ENCODE results near the gene CCDC182. TPM values are rescaled to one million over a fixed set of nuclear protein-coding genes. Genes with fewer than 3 reads are reported as not detected.

The CCDC182 gene
- not detected in 2 replicates for total RNA-seq

DNA sequence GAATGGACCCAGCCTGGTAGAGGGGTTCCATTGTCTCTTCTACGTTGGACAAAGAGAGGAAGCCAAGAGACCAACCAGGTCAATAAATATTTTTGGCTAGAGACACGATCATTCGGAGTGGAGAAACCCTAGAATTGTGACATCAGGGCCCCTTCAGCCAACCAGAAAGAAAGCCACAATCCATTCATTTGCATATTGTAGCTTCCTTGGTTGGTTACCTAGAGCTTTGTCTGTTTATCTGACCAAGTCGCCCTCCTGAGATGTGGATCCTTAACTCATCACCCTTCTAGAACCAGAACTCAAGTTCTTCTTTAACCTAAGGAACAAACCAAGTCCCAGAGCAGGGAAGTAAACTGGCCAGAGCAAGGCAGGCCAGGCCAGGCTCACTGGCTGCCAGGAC, at the start of gene CCDC182:
Gene CCDC182 (minus strand): TSS at position 58 of the 400 bp plus-strand sequence. CDS start 27 bp downstream, at position 31.

Other genes with a start within 250 kb of the CCDC182 start
- gene MRPS23, start 104.7 kb upstream of the CCDC182 start, total RNA-seq: 26.1 and 27.6 TPM in 2 replicates
- 14.0 and 14.4 TPM in 2 replicates for gene CUEDC1, start 210.1 kb upstream of the CCDC182 start, total RNA-seq
- gene VEZF1, start 243.0 kb upstream of the CCDC182 start, total RNA-seq: 33.7 and 37.2 TPM in 2 replicates

Data from smooth muscle cell of trachea (primary cell).